Smooth muscle cell (in vitro differentiated cells): ENCODE data around the gene ADGRE1. TPM values are rescaled to one million over a fixed set of nuclear protein-coding genes. Genes with fewer than 3 reads are reported as not detected.

Experiments used
- DNase-seq: peaks from one replicate; lab custom pipeline; 2025; ENCODE audit not compliant: unreplicated experiment; lab: John Stamatoyannopoulos, UW
- H2AFZ ChIP-seq: fragments of 200-600 bp; sonication (generic); 2 replicates; pipeline ENCODE4 v1.6.0; 2016; ENCODE audit warnings: antibody characterized with exemption, low read depth, mild to moderate bottlenecking
- H3F3A ChIP-seq: fragments of 200-600 bp; sonication (generic); 2 replicates; pipeline ENCODE4 v1.6.0; 2017; ENCODE audit warnings: antibody characterized with exemption, low read depth
- H3K27ac ChIP-seq: fragments of 200-600 bp; sonication (generic); 2 replicates; pipeline ENCODE4 v1.5.1; 2016; ENCODE audit warnings: low read depth, mild to moderate bottlenecking
- H3K27me3 ChIP-seq: fragments of 200-600 bp; sonication (generic); 2 replicates; pipeline ENCODE4 v1.6.1; 2016; ENCODE audit warnings: low read depth, mild to moderate bottlenecking
- H3K36me3 ChIP-seq: fragments of 200-600 bp; sonication (generic); 2 replicates; pipeline ENCODE4 v1.5.1; 2016; ENCODE audit warnings: low read depth
- H3K4me1 ChIP-seq: fragments of 200-600 bp; sonication (generic); 2 replicates; pipeline ENCODE4 v1.5.1; 2016; ENCODE audit warnings: low read depth
- H3K4me2 ChIP-seq: fragments of 200-600 bp; sonication (generic); 2 replicates; pipeline ENCODE4 v1.6.0; 2016; ENCODE audit warnings: mild to moderate bottlenecking
- H3K4me3 ChIP-seq: fragments of 200-600 bp; sonication (generic); 2 replicates; pipeline ENCODE4 v1.5.1; 2016; ENCODE audit warnings: mild to moderate bottlenecking
- H3K79me2 ChIP-seq: fragments of 200-600 bp; sonication (generic); 2 replicates; pipeline ENCODE4 v1.6.0; 2016; ENCODE audit warnings: low read depth, mild to moderate bottlenecking
- H3K9ac ChIP-seq: fragments of 200-600 bp; sonication (generic); 2 replicates; pipeline ENCODE4 v1.6.0; 2016; ENCODE audit warnings: low read depth
- H3K9me3 ChIP-seq: fragments of 200-600 bp; sonication (generic); replicated peaks from 2 replicates; pipeline ENCODE4 v1.5.1; 2016; ENCODE audit warnings: low read depth
- H4K20me1 ChIP-seq: fragments of 200-600 bp; sonication (generic); 2 replicates; pipeline ENCODE4 v1.6.0; 2016; ENCODE audit warnings: low read depth
- CTCF ChIP-seq: fragments of 200-600 bp; sonication (generic); IDR thresholded peaks from 2 replicates; pipeline ENCODE4 v1.5.1; 2017; ENCODE audit warnings: borderline replicate concordance, mild to moderate bottlenecking, antibody characterized with exemption; ENCODE audit not compliant: insufficient read depth, poor library complexity, severe bottlenecking
- WGBS: methylation state at CpG from one replicate; pipeline ENCODE4 v1.1.7; 2016; ENCODE audit warnings: low lambda C conversion rate; 5-methylcytosine and 5-hydroxymethylcytosine counted together
- polyA plus RNA-seq: library from polyadenylated mRNA; unstranded; fragments of >200 nt; fragmentation: Nextera tagmentation; extraction: Ambion mirVana; gene quantifications from 2 replicates; pipeline ENCODE4 v1.2.1, GENCODE V29; 2016
- total RNA-seq: library from RNA; depleted of rRNA; stranded (reverse); fragments of >200 nt; gene quantifications from 2 replicates; pipeline ENCODE4 v1.2.3, GENCODE V29; 2014

Gene ADGRE1
- total and polyA plus RNA-seq, 2 experiments from 2014 or later: not detected

DNA sequence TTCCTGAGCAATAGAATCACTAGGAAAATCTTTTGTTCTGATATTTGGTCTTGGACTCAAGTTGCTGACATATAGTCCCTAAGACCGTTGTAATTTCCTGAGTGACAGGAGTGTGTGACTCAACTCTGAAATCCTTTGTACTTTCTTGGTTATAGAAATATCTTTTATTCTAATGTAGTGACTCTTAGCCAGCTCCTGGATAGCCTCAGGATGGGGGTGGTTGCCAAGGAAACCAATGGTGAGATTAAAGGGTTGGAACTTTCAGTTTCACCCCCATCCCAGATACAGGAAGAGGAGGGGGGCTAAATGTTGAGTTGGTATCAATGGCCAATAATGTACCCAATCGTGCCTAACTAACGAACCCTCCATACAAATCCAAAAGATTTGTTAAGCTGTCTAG is 92.0 kb downstream of the ADGRE1 start:
- no peak for TF ChIP-seq CTCF
- Histone ChIP-seq H3F3A (no peaks in the 10 kb centered on the region), H4K20me1 (no peaks in the 10 kb centered on the region), H3K4me1 (no peaks in the 10 kb centered on the region), H3K9me3 (peaks cover 5% of the 10 kb centered on the region), H3K36me3 (no peaks in the 10 kb centered on the region), H3K4me2 (no peak overlapping the region), H3K27ac (no peak overlapping the region), H3K4me3 (no peak overlapping the region), H3K79me2 (no peaks in the 10 kb centered on the region), H3K9ac (no peak overlapping the region), H2AFZ (no peak overlapping the region), H3K27me3 (no peaks in the 10 kb centered on the region)
- DNase-seq: no peak
- 85% methylated on average over 3 of the region's 3 CpGs for WGBS

- Histone ChIP-seq H3K27me3 (no peaks in the 10 kb centered on the region), H3K27ac (no peak overlapping the region), H3K4me2 (no peak overlapping the region), H3K4me1 (no peaks in the 10 kb centered on the region), H2AFZ (no peak overlapping the region), H3K4me3 (no peak overlapping the region), H3K79me2 (no peaks in the 10 kb centered on the region), H3F3A (no peaks in the 10 kb centered on the region), H3K9me3 (no peaks in the 10 kb centered on the region), H4K20me1 (no peaks in the 10 kb centered on the region), H3K36me3 (no peaks in the 10 kb centered on the region), H3K9ac (no peak overlapping the region)
- no peak for DNase-seq
- TF ChIP-seq CTCF: no peak
Observed at GRCh38 chr19:6983448-6983847, 96.1 kb downstream of the ADGRE1 start.

DNA sequence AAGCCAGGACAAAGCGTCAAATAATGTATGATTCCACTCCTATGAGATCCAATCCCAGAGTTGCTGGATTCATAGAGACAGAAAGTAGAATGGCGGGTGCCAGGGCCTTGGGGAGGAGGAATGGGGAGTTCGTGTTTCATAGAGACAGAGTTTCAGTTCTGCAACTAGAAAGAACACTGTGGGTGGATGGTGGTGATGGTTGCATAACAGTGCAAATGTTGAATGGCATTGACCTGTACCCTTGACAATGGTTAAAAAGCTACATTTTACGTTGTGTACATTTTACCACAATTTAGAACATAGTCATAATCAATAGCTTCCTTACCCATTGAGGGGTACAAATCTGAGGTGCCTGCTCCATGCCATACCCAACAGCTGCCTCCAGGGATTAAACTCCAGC is 100.5 kb downstream of the ADGRE1 start:
- Histone ChIP-seq H3K27me3 (no peaks in the 10 kb centered on the region), H3K9me3 (no peaks in the 10 kb centered on the region), H3K9ac (no peak overlapping the region), H3K79me2 (no peaks in the 10 kb centered on the region), H3K27ac (no peak overlapping the region), H3K4me1 (no peaks in the 10 kb centered on the region), H2AFZ (no peak overlapping the region), H3K4me3 (no peak overlapping the region), H4K20me1 (no peaks in the 10 kb centered on the region), H3K36me3 (no peaks in the 10 kb centered on the region), H3K4me2 (no peak overlapping the region), H3F3A (no peaks in the 10 kb centered on the region)
- DNase-seq: no peak
- no peak for TF ChIP-seq CTCF
- 45% methylated on average over 4 of the region's 4 CpGs for WGBS

DNA sequence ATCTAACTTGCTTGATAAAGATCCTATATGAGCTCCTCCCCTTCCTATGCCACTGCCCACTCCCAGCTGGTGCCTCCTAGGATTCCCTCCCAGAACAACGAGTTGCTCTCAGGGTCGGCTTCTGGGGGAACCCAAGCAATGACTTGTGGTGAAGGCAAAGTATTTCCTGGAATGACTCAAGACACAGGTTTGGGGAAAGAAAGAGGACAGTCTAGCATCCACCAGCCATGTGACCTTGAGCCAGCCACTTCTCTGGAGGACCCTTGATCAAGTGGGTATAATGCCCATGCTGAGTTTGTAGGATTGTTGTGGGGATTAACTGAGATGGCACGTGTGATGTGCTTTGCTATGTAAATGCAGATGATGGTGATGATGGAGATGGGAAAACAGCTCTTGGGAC is 100.9 kb downstream of the ADGRE1 start:
- H3K36me3 ChIP-seq: no peaks in the 10 kb centered on the region
- no peak overlapping the region for H3K27ac ChIP-seq
- H2AFZ ChIP-seq: no peak overlapping the region
- no peak overlapping the region for H3K4me2 ChIP-seq
- no peak overlapping the region for H3K4me3 ChIP-seq
- H3K4me1 ChIP-seq: no peaks in the 10 kb centered on the region
- WGBS: 48% methylated on average over 3 of the region's 3 CpGs
- H3K79me2 ChIP-seq: no peaks in the 10 kb centered on the region
- H3K27me3 ChIP-seq: no peaks in the 10 kb centered on the region
- no peak for DNase-seq
- no peak overlapping the region for H3K9ac ChIP-seq
- H3F3A ChIP-seq: no peaks in the 10 kb centered on the region
- H3K9me3 ChIP-seq: no peaks in the 10 kb centered on the region
- no peak for TF ChIP-seq CTCF
- H4K20me1 ChIP-seq: no peaks in the 10 kb centered on the region
